ENCODE results near the gene CBX1. TPM values are rescaled to one million over a fixed set of nuclear protein-coding genes. Genes with fewer than 3 reads are reported as not detected.
"Not testable (repeated sequence)": the region's sequence is repeated elsewhere in the genome, so short reads cannot be mapped to it uniquely, and the experiment has no call there.

Gene CBX1
- polyA plus RNA-seq, 1 donor from 2014 or later, result 363 TPM

DNA sequence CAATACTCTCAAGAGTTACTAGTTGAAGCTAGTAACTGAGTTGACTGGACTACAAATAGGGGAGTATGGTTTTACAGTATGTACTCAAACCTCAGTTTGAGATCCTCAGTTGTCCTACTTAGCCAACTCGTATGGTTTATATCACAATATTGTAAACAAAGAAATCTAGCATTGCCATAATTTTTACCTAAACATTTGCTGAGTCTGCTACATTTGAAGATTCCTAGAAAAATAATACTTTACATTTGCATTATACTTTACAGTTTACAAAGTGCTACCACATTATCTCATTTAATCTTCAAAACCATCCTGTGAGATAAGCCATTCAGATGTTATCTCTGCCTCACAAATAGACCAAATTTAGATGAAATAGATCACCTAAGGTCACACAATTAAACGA is 16.3 kb downstream of the CBX1 start:
- no peaks in the 10 kb centered on the region for H3K9me3 ChIP-seq (ENCODE audit: low read length)
- H3K36me3 ChIP-seq (ENCODE audit: insufficient read depth, low read length), result no peaks in the 10 kb centered on the region
- H3K27me3 ChIP-seq (ENCODE audit: insufficient read depth, low read depth, low read length), result no peaks in the 10 kb centered on the region
- no peak overlapping the region for H3K4me3 ChIP-seq (ENCODE audit: low read length)
- peaks cover 39% of the 10 kb centered on the region for H3K79me2 ChIP-seq (replicated peaks; ENCODE audit: insufficient read depth, low read length)
- H3F3A ChIP-seq (ENCODE audit: insufficient read depth, low read length, poor library complexity, severe bottlenecking), result no peaks in the 10 kb centered on the region
- peaks cover 5% of the 10 kb centered on the region for H4K20me1 ChIP-seq (ENCODE audit: insufficient read depth)
- H3K9me2 ChIP-seq (ENCODE audit: insufficient read depth, low read length), result no peaks in the 10 kb centered on the region
- H3K9ac ChIP-seq (ENCODE audit: low read length), result no peak overlapping the region
- H3K27ac ChIP-seq (ENCODE audit: low read length), result no peak overlapping the region
- no peak overlapping the region for H2AFZ ChIP-seq (ENCODE audit: low read depth, low read length)
- no peak overlapping the region for H3K4me2 ChIP-seq (ENCODE audit: low read length)
- TF ChIP-seq EZH2 (IDR thresholded peaks at IDR 0.05; ENCODE audit: borderline replicate concordance, insufficient read depth, low read length, poor library complexity, severe bottlenecking) (no peak), POLR2AphosphoS5 (IDR thresholded peaks at IDR 0.05) (no peak), EP300 (conservative IDR thresholded peaks at IDR 0.05; ENCODE audit: poor library complexity, severe bottlenecking) (no peak), MXI1 (conservative IDR thresholded peaks at IDR 0.05; ENCODE audit: poor library complexity, severe bottlenecking) (no peak), RAD21 (conservative IDR thresholded peaks at IDR 0.05) (no peak), CTCF (IDR thresholded peaks at IDR 0.05; ENCODE audit: poor library complexity, severe bottlenecking) (no peak), TAF1 (IDR thresholded peaks at IDR 0.05; ENCODE audit: low read depth) (no peak), SMC3 (conservative IDR thresholded peaks at IDR 0.05; ENCODE audit: poor library complexity) (no peak)
- TF ChIP-seq, protein P1, sequence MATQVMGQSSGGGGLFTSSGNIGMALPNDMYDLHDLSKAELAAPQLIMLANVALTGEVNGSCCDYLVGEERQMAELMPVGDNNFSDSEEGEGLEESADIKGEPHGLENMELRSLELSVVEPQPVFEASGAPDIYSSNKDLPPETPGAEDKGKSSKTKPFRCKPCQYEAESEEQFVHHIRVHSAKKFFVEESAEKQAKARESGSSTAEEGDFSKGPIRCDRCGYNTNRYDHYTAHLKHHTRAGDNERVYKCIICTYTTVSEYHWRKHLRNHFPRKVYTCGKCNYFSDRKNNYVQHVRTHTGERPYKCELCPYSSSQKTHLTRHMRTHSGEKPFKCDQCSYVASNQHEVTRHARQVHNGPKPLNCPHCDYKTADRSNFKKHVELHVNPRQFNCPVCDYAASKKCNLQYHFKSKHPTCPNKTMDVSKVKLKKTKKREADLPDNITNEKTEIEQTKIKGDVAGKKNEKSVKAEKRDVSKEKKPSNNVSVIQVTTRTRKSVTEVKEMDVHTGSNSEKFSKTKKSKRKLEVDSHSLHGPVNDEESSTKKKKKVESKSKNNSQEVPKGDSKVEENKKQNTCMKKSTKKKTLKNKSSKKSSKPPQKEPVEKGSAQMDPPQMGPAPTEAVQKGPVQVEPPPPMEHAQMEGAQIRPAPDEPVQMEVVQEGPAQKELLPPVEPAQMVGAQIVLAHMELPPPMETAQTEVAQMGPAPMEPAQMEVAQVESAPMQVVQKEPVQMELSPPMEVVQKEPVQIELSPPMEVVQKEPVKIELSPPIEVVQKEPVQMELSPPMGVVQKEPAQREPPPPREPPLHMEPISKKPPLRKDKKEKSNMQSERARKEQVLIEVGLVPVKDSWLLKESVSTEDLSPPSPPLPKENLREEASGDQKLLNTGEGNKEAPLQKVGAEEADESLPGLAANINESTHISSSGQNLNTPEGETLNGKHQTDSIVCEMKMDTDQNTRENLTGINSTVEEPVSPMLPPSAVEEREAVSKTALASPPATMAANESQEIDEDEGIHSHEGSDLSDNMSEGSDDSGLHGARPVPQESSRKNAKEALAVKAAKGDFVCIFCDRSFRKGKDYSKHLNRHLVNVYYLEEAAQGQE (IDR thresholded peaks at IDR 0.05; ENCODE audit: borderline replicate concordance), result no peak

DNA sequence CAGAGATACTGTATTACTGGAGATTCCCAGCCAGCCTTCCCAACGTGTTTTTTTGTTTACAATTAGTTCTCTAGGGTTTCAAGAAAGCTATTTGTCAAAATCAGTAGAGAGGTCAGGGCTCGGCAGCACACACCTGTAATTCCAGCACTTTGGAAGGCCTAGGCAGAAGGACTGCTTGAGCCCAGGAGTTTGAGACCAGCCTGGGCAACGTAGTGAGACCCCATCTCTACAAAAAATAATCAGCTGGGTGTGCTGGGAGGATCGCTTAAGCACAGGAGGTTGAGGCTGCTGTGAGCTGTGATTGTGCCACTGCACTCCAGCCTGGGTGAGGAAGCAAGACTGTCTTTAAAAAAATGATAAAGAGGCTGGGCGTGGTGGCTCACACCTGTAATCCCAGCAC is 19.4 kb downstream of the CBX1 start:
- H3K27ac ChIP-seq (ENCODE audit: low read length), result no peak overlapping the region
- H3K9me2 ChIP-seq (ENCODE audit: insufficient read depth, low read length), result no peaks in the 10 kb centered on the region
- H2AFZ ChIP-seq (ENCODE audit: low read depth, low read length), result no peak overlapping the region
- H3K4me2 ChIP-seq (ENCODE audit: low read length), result no peak overlapping the region
- no peaks in the 10 kb centered on the region for H3K36me3 ChIP-seq (ENCODE audit: insufficient read depth, low read length)
- no peak overlapping the region for H3K9ac ChIP-seq (ENCODE audit: low read length)
- H4K20me1 ChIP-seq (ENCODE audit: insufficient read depth), result peaks cover 12% of the 10 kb centered on the region
- H3K27me3 ChIP-seq (ENCODE audit: insufficient read depth, low read depth, low read length), result no peaks in the 10 kb centered on the region
- no peak for TF ChIP-seq MXI1 (conservative IDR thresholded peaks at IDR 0.05; ENCODE audit: poor library complexity, severe bottlenecking)
- no peak for TF ChIP-seq EP300 (conservative IDR thresholded peaks at IDR 0.05; ENCODE audit: poor library complexity, severe bottlenecking)
- no peak for TF ChIP-seq CTCF (IDR thresholded peaks at IDR 0.05; ENCODE audit: poor library complexity, severe bottlenecking)
- TF ChIP-seq, protein P1 (IDR thresholded peaks at IDR 0.05; ENCODE audit: borderline replicate concordance), result no peak
- no peak for TF ChIP-seq SMC3 (conservative IDR thresholded peaks at IDR 0.05; ENCODE audit: poor library complexity)
- TF ChIP-seq EZH2 (IDR thresholded peaks at IDR 0.05; ENCODE audit: borderline replicate concordance, insufficient read depth, low read length, poor library complexity, severe bottlenecking), result no peak
- no peak for TF ChIP-seq POLR2AphosphoS5 (IDR thresholded peaks at IDR 0.05)
- no peak for TF ChIP-seq RAD21 (conservative IDR thresholded peaks at IDR 0.05)
- H3F3A ChIP-seq (ENCODE audit: insufficient read depth, low read length, poor library complexity, severe bottlenecking), result no peaks in the 10 kb centered on the region
- peaks cover 37% of the 10 kb centered on the region for H3K79me2 ChIP-seq (replicated peaks; ENCODE audit: insufficient read depth, low read length)
- H3K4me3 ChIP-seq (ENCODE audit: low read length), result no peak overlapping the region
- H3K9me3 ChIP-seq (ENCODE audit: low read length), result no peaks in the 10 kb centered on the region

GRCh38 chr17:48077152-48077551 is 24.1 kb downstream of the CBX1 start:
- not testable (repeated sequence) for H4K20me1 ChIP-seq (ENCODE audit: insufficient read depth); H3K9ac ChIP-seq (ENCODE audit: low read length); H3K27me3 ChIP-seq (ENCODE audit: insufficient read depth, low read depth, low read length); H2AFZ ChIP-seq (ENCODE audit: low read depth, low read length); H3K36me3 ChIP-seq (ENCODE audit: insufficient read depth, low read length); H3K9me2 ChIP-seq (ENCODE audit: insufficient read depth, low read length); H3K27ac ChIP-seq (ENCODE audit: low read length); H3F3A ChIP-seq (ENCODE audit: insufficient read depth, low read length, poor library complexity, severe bottlenecking); H3K9me3 ChIP-seq (ENCODE audit: low read length); H3K4me2 ChIP-seq (ENCODE audit: low read length); H3K4me3 ChIP-seq (ENCODE audit: low read length)
- peaks cover 25% of the 10 kb centered on the region for H3K79me2 ChIP-seq (replicated peaks; ENCODE audit: insufficient read depth, low read length)

All from neural cell (in vitro differentiated cells).